Erythroblast (primary cell): Measurements from ENCODE around the gene MAPK12.

Experiments used
- DNase-seq, 2 experiments: peaks; one replicate each; lab custom pipeline; 2025; lab: John Stamatoyannopoulos, UW
- GATA1 ChIP-seq: IDR thresholded peaks from 2 replicates; pipeline ENCODE4 v1.6.1; 2011; ENCODE audit warnings: low read depth, mild to moderate bottlenecking, control low read depth, low read length, moderate library complexity
- POLR2A ChIP-seq: IDR thresholded peaks from 2 replicates; pipeline ENCODE4 v1.6.1; 2011; ENCODE audit warnings: mild to moderate bottlenecking, low read length

The MAPK12 gene

DNA sequence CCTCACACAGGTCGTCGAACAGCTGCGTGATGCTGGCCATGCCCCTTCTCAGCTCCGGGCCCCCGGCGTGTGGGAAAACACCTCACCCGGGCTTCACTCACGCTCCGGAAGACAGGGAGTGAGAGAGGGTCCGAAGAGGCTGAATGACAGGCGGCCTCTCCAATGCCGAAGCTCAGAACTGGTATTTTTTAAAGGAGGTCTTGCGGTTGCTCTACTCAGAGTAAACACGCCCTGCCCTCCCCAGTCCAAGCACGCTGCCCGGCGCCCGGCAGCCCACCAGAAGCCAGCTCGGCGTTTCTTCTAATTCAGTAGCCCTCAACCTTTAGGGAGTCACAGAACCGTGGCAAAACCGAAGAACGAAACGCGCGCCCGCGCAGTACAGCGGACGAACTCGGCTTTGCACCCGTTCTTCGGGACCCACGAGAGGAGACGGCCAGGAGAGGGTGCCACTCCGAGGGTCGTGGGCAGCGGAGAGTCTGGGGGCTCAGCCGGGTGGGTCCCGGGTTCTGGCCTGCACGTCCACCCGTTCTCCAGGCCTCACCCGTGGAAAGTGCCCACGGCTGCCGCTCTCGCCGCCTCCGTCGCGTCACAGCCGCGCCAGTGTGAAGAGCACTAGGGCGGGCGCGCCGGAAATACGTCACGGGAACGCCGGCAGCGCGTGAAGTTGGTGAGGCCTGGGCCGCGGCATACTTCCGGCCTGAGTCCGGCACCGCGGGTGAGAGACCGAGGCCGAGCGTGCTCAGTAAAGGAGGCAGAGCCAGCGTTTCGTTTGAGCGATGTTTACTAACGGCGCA is 16.9 kb downstream of the MAPK12 start, which contains the start of gene TUBGCP6:
TUBGCP6 (minus strand) TSS at position 604 of the 794 bp plus-strand sequence; CDS start at position 40, 564 bp downstream.
- DNase-seq, result peak; percentile 96 to 97
- no peak for TF ChIP-seq GATA1
- TF ChIP-seq POLR2A, result peak; percentile 86

DNA sequence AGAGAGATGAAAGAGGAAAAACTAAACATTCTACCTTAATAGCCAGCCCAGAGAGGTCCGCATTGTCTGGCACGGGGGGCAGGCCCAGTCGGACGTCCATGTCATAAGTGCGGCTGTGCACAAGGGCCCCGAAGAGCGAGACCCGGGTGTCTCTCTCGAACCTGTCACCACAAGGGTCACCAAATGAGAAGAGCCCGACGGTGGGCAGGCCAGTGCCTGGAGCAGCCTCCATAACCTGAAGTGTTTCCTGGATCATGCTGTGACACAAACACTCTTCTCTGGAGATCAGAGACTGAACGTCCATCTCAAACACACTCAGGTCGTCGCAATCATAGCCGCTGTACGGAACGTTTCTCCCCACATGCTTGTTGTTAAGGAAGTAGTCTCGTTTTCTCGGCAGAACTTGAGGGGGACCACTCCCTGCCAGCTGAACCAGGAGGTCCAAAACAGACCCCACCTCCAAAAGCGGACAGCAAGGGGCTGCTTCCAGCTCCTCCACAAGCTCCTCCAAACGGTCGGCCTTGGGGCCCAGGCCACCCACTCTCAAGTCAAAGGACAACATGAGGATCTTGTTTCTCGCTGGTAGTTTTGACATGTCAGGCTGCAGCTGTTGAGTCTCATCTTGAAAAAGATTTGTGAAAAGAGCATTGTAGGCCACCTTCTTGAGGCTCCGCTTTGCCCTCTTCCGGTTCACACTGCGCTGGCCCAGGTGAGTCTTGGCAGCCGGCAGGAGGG is 17.6 kb downstream of the MAPK12 start:
- no peak for TF ChIP-seq POLR2A
- TF ChIP-seq GATA1, result no peak
- peak in 1 of 2 experiments; percentile 58 for DNase-seq

DNA sequence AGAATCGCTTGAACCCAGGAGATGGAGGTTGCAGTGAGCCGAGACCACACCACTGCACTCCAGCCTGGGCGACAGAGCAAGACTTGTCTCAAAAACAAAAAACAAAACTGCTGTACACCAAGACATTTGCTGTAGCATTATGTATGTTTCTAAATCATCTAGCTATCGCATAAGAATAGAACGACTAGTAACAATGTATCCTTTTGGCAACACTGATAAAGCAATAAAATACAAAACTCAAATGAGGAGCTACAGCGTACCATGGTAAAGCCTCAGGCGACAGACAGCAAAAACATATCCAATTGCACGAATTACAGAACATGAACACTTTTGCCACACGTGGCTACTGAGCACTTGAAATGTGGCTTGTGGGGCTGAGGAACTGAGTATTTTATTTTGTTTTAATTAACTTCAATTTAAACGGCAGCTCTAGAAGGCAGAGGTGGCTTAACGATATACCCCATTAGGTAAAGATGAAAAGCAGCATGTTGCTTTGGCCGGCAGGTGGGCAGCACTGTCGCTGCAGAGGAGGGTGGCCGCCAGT is 19.0 kb downstream of the MAPK12 start:
- TF ChIP-seq POLR2A, result no peak
- no peak for TF ChIP-seq GATA1
- no peak for DNase-seq

DNA sequence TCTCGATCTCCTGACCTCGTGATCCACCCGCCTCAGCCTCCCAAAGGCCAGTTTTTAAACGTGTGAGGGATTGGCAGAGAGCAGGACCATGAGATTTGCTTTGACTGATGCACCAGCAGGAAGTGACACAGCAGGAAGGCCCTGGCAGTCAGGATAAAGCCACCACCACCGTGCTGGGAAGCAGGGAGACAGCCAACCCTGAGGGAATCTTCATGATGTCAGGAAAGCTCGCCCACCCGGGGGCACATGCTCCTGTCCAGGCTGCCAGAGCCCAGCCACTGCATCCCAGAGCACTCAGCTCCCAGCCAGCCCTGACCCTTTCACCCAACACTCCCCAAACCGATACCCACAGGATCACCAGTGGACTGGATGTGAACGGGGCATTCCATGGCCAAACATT is 22.7 kb downstream of the MAPK12 start:
- no peak for DNase-seq
- no peak for TF ChIP-seq GATA1
- no peak for TF ChIP-seq POLR2A

DNA sequence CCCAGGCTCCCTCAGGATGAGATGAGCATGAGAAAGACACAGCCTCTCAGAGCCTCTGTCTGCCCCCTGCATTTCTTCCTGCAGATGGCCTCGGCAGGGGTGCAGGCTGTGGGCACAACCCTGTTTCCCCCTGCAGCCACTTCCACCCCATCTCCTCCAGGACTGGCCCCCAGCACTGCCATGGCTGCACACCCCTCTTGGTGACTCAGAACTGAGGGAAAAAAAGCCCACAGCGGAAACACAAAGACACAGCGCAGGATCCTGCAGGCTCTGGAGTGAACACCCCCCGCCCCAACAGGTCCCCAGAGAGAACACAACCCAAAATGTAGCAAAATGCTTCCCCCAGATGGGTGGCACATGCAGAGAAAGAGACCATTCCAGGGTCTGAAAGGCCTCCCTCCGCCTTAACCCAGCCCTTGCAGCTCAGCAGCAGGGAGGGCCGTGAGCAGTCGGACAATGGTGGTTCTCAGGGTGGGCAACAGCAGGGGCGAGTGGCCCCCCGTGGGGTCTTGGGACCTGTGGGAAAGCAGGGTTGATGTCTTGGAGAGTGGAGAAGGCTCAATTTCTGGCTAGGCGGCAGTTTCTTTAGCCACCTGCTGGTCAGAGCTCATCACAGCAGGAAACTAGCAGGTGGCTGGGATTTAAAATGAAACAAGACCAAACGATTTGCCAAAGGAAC is 24.6 kb downstream of the MAPK12 start:
- DNase-seq, result peak; percentile 24 to 44
- TF ChIP-seq POLR2A (no peak), GATA1 (no peak)

DNA sequence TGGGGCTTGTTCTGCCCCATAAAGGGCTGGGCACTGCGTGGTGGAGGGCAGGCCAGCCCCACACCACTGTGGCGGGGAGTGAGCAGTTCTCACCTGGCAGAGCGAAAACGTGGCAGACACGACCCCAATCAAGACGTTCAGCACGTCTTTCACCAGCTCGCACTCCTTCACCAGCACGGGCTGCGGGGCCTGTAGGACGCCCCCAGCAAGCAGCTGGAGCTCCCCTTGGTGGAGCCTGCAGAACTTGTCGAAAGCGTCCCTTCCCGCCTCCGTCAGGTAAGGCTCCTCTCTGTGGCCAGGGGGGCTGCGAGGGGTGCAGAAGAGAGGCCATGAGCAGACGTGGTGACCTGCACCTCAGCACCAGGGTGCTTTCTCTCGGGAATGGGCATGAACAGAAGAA is 28.3 kb downstream of the MAPK12 start:
- DNase-seq, result no peak
- TF ChIP-seq POLR2A, result no peak
- no peak for TF ChIP-seq GATA1

DNA sequence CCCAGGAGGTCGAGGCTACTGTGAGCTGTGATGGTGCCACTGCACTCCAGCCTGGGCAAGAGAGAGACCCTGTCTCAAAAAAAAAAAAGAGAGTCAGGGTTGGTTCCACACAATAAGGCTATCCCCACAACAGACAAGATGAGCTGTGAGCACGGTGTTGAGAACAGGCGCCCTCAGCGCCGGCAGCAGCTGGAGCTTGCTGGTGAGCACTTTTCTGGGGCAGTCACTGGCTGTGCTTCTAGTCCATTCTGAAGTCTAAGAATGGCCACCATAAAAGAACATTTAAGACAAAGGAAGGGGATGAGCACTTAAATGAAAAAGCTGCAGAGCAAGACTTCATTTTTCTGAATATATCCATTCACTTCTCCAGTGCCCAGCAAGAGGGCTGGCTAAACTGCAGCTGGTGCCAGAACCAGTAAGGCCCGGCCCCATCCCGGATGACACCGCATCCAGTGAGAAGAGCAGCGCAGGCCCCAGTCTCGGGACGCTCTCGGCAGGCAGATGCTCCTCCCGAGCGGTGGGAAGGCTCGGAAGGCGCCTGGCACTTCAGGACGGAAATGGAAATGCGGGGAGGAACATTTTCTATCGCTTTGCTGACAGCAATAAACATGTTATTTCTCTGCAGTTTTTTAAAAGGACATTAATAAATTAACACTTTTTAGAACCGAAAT is 28.9 kb downstream of the MAPK12 start:
- no peak for TF ChIP-seq GATA1
- DNase-seq, result no peak

DNA sequence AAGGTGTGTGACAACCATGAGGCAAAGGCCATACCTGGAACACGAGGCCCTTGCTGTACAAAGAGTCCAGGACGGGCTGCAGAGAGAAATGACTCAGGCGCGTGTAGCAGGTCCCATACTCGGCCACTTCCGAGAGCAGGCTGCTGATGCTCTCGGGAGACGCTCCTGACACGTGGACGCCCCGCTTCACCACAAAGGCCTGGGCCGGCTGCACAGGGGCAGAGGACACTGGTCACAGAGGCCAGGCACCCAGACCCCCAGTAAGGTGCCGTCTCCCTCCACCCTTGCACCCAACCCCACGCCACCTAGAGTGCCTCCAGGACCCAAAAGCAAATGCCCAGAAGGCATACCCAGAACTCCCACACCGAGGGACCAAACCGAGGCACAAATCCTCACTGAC is 32.1 kb downstream of the MAPK12 start:
- TF ChIP-seq GATA1 (no peak), POLR2A (no peak)

DNA sequence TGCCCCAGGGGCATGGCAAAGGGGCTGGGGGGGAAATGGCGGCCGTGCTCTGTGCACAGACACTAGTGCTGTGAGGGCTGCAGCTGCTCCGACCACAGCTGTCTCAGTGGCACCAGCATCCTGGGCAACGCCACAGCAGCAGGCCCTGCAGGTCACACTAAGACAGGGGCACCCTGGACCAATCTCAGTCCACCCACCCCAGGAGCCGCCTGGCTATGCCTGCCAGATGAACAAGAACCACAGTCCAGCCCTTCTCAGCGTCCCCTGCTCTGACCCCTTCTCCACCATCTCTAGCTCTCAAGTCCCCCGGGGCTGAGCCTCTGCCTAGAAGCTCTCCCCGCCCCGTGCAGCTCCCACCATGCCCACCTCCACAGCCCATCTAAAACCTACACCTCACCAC is 33.1 kb downstream of the MAPK12 start:
- DNase-seq, result no peak
- no peak for TF ChIP-seq GATA1
- TF ChIP-seq POLR2A, result no peak

More for the DNA sequence above, 32.1 kb downstream of the MAPK12 start:
- no peak for DNase-seq

DNA sequence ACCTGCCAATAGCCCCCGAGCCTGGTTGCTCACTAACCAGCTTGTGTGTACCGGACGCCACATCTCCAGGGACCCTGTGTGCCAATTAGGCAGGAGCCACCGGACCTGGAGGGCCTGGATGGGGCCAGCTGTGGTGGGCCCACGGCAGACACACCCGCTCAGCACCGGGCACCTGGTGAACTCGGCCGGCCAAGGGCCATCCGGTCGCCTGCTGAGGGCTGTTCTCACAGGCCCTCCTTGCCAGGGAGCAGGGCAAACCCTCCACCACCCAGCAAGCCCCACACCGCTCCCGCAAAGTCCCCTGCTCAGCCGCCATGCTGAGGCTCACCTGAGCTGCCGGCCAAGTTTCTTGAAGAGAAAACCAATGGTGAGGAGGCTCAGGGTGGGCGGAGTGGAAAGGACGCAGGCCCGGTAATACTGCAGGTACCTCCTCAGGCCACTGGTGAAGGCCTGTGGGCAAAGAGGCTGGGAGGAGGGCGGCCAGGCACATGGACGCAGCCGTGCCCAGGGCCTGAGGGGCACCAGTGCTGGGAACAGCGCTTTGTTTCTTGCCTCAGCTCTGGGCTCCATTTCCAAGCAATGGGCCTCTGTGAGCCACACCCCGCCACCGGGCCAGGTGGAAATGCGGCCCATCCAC is 33.8 kb downstream of the MAPK12 start:
- no peak for DNase-seq

DNA sequence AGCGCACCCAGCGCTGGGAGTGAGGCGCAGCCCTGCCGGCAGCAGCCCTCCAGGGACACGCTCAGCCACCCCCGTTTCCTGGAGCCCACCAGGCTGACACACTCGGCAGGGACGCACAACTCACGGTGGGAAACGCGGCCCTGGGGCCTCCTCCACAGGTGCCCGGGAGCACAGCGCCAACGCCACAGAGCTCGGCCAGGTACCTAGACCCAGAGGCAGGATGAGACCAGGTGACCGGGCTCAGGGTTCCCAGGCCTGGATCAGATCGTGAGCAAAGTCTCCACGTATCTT is 34.7 kb downstream of the MAPK12 start:
- DNase-seq, result no peak
- TF ChIP-seq GATA1 (no peak), POLR2A (no peak)

More for the DNA sequence above, 33.8 kb downstream of the MAPK12 start:
- TF ChIP-seq POLR2A (no peak), GATA1 (no peak)

DNA sequence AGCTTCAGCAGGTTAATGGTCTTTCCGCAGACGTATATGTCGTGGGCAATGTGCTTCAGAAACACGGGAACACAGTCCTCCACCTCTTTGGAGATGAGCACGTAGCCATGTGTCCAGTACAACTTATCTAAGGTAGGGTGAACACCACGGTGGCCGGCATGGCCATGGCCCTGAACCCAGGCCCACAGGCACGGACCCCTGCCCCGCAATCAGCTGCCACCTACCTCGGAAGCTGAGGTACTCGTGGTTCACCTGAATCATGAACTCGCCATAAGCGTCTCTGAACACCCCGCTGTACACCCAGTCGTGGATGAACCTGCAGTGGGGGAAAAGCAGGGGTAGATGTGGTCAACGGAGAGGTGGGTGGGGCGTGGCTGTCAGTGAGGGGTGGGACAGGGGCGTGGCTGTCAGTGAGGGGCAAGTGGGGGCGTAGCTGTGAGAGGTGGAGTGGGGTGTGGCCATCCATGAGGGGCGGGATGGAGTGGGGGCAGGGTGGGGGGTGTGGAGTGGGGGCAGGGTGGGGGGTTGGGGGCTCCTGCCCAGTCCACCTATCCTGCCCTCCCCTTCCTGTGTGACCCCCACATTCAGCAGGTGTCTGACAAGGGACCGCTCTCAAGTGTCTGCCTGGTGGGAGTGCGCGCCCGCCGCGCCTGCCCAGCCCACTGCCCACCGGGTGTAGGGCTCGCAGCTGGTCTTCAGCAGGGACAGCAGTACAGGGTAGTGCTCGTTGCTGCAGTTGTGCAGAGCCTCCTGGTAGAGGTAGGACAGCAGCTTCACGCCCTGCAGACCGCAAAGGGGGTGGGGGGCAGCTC is 35.2 kb downstream of the MAPK12 start:
- DNase-seq, result no peak

More for the DNA sequence above, 35.2 kb downstream of the MAPK12 start:
- TF ChIP-seq POLR2A (no peak), GATA1 (no peak)
